ENCODE results near the gene NIT1.

The NIT1 gene

GRCh38 chr1:161083748-161084596 is 33.9 kb upstream of the NIT1 start:
- DNase-seq (ENCODE audit: low spot score): no peak

GRCh38 chr1:161084597-161084988 is 33.3 kb upstream of the NIT1 start:
- DNase-seq (ENCODE audit: low spot score): no peak

- DNase-seq (ENCODE audit: low spot score): no peak
These were observed 32.7 kb upstream of the NIT1 start for GRCh38 chr1:161085165-161085564.

GRCh38 chr1:161086457-161086856 is 31.4 kb upstream of the NIT1 start:
- no peak for DNase-seq (ENCODE audit: low spot score)

- no peak for DNase-seq (ENCODE audit: low spot score)
These were observed 29.3 kb upstream of the NIT1 start for GRCh38 chr1:161088587-161089110.

- no peak for DNase-seq (ENCODE audit: low spot score)
These were observed 28.5 kb upstream of the NIT1 start, which contains the start of gene NECTIN4 for GRCh38 chr1:161089251-161089924. TSS of gene NECTIN4 (minus strand) at chr1:161089558. CDS start at chr1:161089296, 262 bp downstream.

GRCh38 chr1:161089938-161090337 is 28.0 kb upstream of the NIT1 start:
- no peak for DNase-seq (ENCODE audit: low spot score)

- no peak for DNase-seq (ENCODE audit: low spot score)
These were observed 27.3 kb upstream of the NIT1 start for GRCh38 chr1:161090617-161091016.

- DNase-seq (ENCODE audit: low spot score): no peak
These were observed 26.8 kb upstream of the NIT1 start for GRCh38 chr1:161091093-161091492.

- no peak for DNase-seq (ENCODE audit: low spot score)
These were observed 26.0 kb upstream of the NIT1 start for GRCh38 chr1:161091796-161092507.

GRCh38 chr1:161092621-161093028 is 25.3 kb upstream of the NIT1 start:
- no peak for DNase-seq (ENCODE audit: low spot score)

- no peak for DNase-seq (ENCODE audit: low spot score)
These were observed 23.4 kb upstream of the NIT1 start for GRCh38 chr1:161094481-161094880.

- no peak for DNase-seq (ENCODE audit: low spot score)
These were observed 22.7 kb upstream of the NIT1 start for GRCh38 chr1:161095230-161095629.

- DNase-seq (ENCODE audit: low spot score): no peak
These were observed 21.9 kb upstream of the NIT1 start for GRCh38 chr1:161096015-161096414.

- DNase-seq (ENCODE audit: low spot score): no peak
These were observed 21.4 kb upstream of the NIT1 start for GRCh38 chr1:161096530-161096929.

- peak; percentile 72 for DNase-seq (ENCODE audit: low spot score)
These were observed 19.5 kb upstream of the NIT1 start, which contains the start of gene KLHDC9 for GRCh38 chr1:161098210-161099068. TSS of gene KLHDC9 (plus strand) at chr1:161098361. CDS start at chr1:161098536, 175 bp downstream.

GRCh38 chr1:161099090-161099802 is 18.7 kb upstream of the NIT1 start:
- no peak for DNase-seq (ENCODE audit: low spot score)

GRCh38 chr1:161100556-161100955 is 17.3 kb upstream of the NIT1 start:
- no peak for DNase-seq (ENCODE audit: low spot score)

- DNase-seq (ENCODE audit: low spot score): no peak
These were observed 11.5 kb upstream of the NIT1 start for GRCh38 chr1:161106431-161106830.

- DNase-seq (ENCODE audit: low spot score): no peak
These were observed 6.8 kb upstream of the NIT1 start for GRCh38 chr1:161111117-161111516.

- DNase-seq (ENCODE audit: low spot score): no peak
These were observed 6.4 kb upstream of the NIT1 start for GRCh38 chr1:161111527-161111926.

Measured in NAMALWA (cell line).